ENCODE measurements around the gene AGPS.

DNA sequence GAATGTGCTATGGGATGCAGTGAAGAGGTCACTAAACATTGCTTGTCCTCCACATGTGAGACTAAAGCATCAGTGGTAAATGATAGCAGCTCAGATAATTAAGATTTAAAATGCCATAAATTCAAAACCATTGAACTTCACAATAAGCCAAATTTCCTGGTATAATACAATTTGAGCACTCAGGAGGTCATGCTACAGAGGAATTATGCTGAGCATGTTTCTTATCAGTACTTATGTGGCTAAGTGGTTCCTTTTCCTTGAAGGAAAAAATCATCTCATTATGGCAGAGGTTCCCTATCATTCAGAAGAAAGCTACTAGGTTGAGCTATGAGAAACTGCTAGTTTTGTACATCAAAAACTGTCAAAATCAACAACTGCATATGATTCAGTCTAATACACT is 156.6 kb downstream of the AGPS start:
- TF ChIP-seq ZBTB33 (IDR thresholded peaks at IDR 0.05): no peak
- TF ChIP-seq, protein P1, sequence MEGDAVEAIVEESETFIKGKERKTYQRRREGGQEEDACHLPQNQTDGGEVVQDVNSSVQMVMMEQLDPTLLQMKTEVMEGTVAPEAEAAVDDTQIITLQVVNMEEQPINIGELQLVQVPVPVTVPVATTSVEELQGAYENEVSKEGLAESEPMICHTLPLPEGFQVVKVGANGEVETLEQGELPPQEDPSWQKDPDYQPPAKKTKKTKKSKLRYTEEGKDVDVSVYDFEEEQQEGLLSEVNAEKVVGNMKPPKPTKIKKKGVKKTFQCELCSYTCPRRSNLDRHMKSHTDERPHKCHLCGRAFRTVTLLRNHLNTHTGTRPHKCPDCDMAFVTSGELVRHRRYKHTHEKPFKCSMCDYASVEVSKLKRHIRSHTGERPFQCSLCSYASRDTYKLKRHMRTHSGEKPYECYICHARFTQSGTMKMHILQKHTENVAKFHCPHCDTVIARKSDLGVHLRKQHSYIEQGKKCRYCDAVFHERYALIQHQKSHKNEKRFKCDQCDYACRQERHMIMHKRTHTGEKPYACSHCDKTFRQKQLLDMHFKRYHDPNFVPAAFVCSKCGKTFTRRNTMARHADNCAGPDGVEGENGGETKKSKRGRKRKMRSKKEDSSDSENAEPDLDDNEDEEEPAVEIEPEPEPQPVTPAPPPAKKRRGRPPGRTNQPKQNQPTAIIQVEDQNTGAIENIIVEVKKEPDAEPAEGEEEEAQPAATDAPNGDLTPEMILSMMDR (IDR thresholded peaks at IDR 0.05; ENCODE audit: low read depth, low read length, missing input control): no peak
- TF ChIP-seq, protein P2, sequence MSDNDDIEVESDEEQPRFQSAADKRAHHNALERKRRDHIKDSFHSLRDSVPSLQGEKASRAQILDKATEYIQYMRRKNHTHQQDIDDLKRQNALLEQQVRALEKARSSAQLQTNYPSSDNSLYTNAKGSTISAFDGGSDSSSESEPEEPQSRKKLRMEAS (IDR thresholded peaks at IDR 0.05): no peak
- no peak for TF ChIP-seq YY1 (IDR thresholded peaks at IDR 0.05)
- TF ChIP-seq JUND (IDR thresholded peaks at IDR 0.05): no peak
- TF ChIP-seq GABPA (IDR thresholded peaks at IDR 0.05 in 1 of 2, conservative IDR thresholded peaks at IDR 0.05 in 1 of 2): no peak
- TF ChIP-seq EGR1 (IDR thresholded peaks at IDR 0.05; ENCODE audit: low read depth in 2 of 2): no peak
- TF ChIP-seq RAD21 (IDR thresholded peaks at IDR 0.05): no peak
- no peak for TF ChIP-seq FOXA1 (IDR thresholded peaks at IDR 0.05)
- TF ChIP-seq HNF4A (conservative IDR thresholded peaks at IDR 0.05): no peak
- TF ChIP-seq TAF1 (conservative IDR thresholded peaks at IDR 0.05): no peak
